ENCODE results near the gene MRTFB. TPM values are rescaled to one million over a fixed set of nuclear protein-coding genes. Genes with fewer than 3 reads are reported as not detected.
A peak's percentile ranks its signal among the peaks of the same experiment; 100 is the strongest.

The MRTFB gene
- total and polyA plus RNA-seq, 2 of the 13 experiments (the other 11 are each of a cell fraction or from before 2014, with no cell fraction given): 11.4 to 14.0 TPM

GRCh38 chr16:14248791-14249190 lies 177.7 kb downstream of the MRTFB start (continued):
- TF ChIP-seq RCOR2 (CRISPR knock-in tag; IDR thresholded peaks at IDR 0.05) (no peak), ZNF350 (CRISPR knock-in tag; IDR thresholded peaks at IDR 0.05; ENCODE audit: borderline replicate concordance, low read depth) (no peak)

- Histone ChIP-seq H3K27ac (ENCODE audit: extremely low read length, insufficient read depth, low read length) (no peak overlapping the region), H3K9me3 (ENCODE audit: low read length) (no peaks in the 10 kb centered on the region), H3K27me3 (ENCODE audit: control insufficient read depth in 1 of 2, insufficient read depth in 2 of 2, low read length in 2 of 2) (no peaks in the 10 kb centered on the region), H3K4me1 (ENCODE audit: insufficient read depth, low read length) (no peaks in the 10 kb centered on the region), H3K4me2 (ENCODE audit: low read depth, low read length) (no peak overlapping the region), H3K79me2 (ENCODE audit: insufficient read depth, low read length) (no peaks in the 10 kb centered on the region), H4K20me1 (ENCODE audit: insufficient read depth, low read length) (0 out of 2 replicates have a peak, but pooled peaks cover 4% of the 10 kb centered on the region), H3K36me3 (replicated peaks in 1 of 2; ENCODE audit: control insufficient read depth in 1 of 2, insufficient read depth in 2 of 2, low read length in 2 of 2) (peaks cover 43 to 80% of the 10 kb centered on the region in 2 experiments), H3K9ac (ENCODE audit: insufficient read depth, low read depth, low read length) (no peak overlapping the region), H2AFZ (ENCODE audit: low read length) (no peak overlapping the region), H3K4me3 (replicated peaks in 1 of 3; ENCODE audit: insufficient read depth in 1 of 3, low read depth in 2 of 3, low read length in 3 of 3) (no peak overlapping the region)
- in situ Hi-C loops (cut with HindIII; ENCODE audit: extremely low pct_ligation_motif_present, low pct_unique_long_range_greater_than_20kb) (loop anchor here (10.0 kb wide), 1 partner anchor 325 kb away; the partner anchor contains the start of gene ERCC4), intact Hi-C loops (cut with micrococcal nuclease; ENCODE audit: unreplicated experiment) (loop anchor here (1.0 to 5.0 kb wide), 5 partner anchors 38 to 351 kb away; no protein-coding TSS in a partner anchor)
- ChIA-PET POLR2A (interaction anchor here (0.7 kb wide), 1 partner anchor 381 kb away, joined by 3 read pairs; the partner anchor contains the start of gene PARN), CTCF (ENCODE audit: low intra/inter-chr PET ratio, low total read pairs) (interaction anchor here (1.2 to 1.8 kb wide), 5 partner anchors 36 to 351 kb away, joined by 3 to 27 read pairs (median 8); no protein-coding TSS in a partner anchor)
- FAIRE-seq: peak; percentile 77
- peak; percentile 53 for DNase-seq (ENCODE audit: low spot score)
- no TSS peak for BruUV-seq (replicated peaks)
- 61% methylated on average over 7 of the region's 7 CpGs for WGBS (ENCODE audit: low lambda C conversion rate)
- ATAC-seq: 0 out of 3 replicates have a peak, but pooled peaks have one; percentile 27
- no peak for TF ChIP-seq ZNF354B (CRISPR knock-in tag; IDR thresholded peaks at IDR 0.05)
- TF ChIP-seq ZNF639 (CRISPR knock-in tag; conservative IDR thresholded peaks at IDR 0.05): 0 out of 2 replicates have a peak, but pooled peaks have one; percentile 40
- TF ChIP-seq KDM5A (IDR thresholded peaks at IDR 0.05; ENCODE audit: borderline replicate concordance, low read length): peak; percentile 56; the same call in 1 of the 2 replicates
- 0 out of 2 replicates have a peak, but pooled peaks have one; percentile 16 for TF ChIP-seq ATF2 (CRISPR knock-in tag; IDR thresholded peaks at IDR 0.05)
- peak; percentile 87 for TF ChIP-seq CTCF (CRISPR knock-in tag; IDR thresholded peaks at IDR 0.05)
- 0 out of 2 replicates have a peak, but pooled peaks have one; percentile 25 for TF ChIP-seq THRA (CRISPR knock-in tag; IDR thresholded peaks at IDR 0.05; ENCODE audit: borderline replicate concordance)
- 0 out of 2 replicates have a peak, but pooled peaks have one; percentile 19 for TF ChIP-seq ZNF614 (CRISPR knock-in tag; IDR thresholded peaks at IDR 0.05; ENCODE audit: borderline replicate concordance)
- TF ChIP-seq CENPT (CRISPR knock-in tag; IDR thresholded peaks at IDR 0.05; ENCODE audit: low read depth): no peak
- TF ChIP-seq MAFF (IDR thresholded peaks at IDR 0.05; ENCODE audit: low read depth, low read length): peak; percentile 46
- TF ChIP-seq ZNF124 (CRISPR knock-in tag; IDR thresholded peaks at IDR 0.05): 0 out of 2 replicates have a peak, but pooled peaks have one; percentile 21
- no peak for TF ChIP-seq FIP1L1 (IDR thresholded peaks at IDR 0.05; ENCODE audit: borderline replicate concordance, insufficient read depth, low read depth, low read length)
- no peak for TF ChIP-seq CHD4 (IDR thresholded peaks at IDR 0.05; ENCODE audit: borderline replicate concordance, low read length)
- no peak for TF ChIP-seq ZNF20 (CRISPR knock-in tag; IDR thresholded peaks at IDR 0.05)
Observed at GRCh38 chr16:14249291-14250032, 178.3 kb downstream of the MRTFB start.

All from HepG2 (cell line).